ENCODE measurements around the gene PRICKLE2.

- TF ChIP-seq POLR2A (IDR thresholded peaks at IDR 0.05) (no peak), CTCF (IDR thresholded peaks at IDR 0.05 in 8 of 11, conservative IDR thresholded peaks at IDR 0.05 in 3 of 11) (no peak)
These were observed 131.2 kb downstream of the PRICKLE2 start for GRCh38 chr3:64093825-64094712.

Measured in spleen (tissue), 7 donors.